ENCODE measurements around the gene DUSP1. TPM values are rescaled to one million over a fixed set of nuclear protein-coding genes. Genes with fewer than 3 reads are reported as not detected.

DUSP1 gene
- total and polyA plus RNA-seq, 2 of the 13 experiments (the other 11 are each of a cell fraction or from before 2014, with no cell fraction given) = 27.1 to 55.5 TPM

DNA sequence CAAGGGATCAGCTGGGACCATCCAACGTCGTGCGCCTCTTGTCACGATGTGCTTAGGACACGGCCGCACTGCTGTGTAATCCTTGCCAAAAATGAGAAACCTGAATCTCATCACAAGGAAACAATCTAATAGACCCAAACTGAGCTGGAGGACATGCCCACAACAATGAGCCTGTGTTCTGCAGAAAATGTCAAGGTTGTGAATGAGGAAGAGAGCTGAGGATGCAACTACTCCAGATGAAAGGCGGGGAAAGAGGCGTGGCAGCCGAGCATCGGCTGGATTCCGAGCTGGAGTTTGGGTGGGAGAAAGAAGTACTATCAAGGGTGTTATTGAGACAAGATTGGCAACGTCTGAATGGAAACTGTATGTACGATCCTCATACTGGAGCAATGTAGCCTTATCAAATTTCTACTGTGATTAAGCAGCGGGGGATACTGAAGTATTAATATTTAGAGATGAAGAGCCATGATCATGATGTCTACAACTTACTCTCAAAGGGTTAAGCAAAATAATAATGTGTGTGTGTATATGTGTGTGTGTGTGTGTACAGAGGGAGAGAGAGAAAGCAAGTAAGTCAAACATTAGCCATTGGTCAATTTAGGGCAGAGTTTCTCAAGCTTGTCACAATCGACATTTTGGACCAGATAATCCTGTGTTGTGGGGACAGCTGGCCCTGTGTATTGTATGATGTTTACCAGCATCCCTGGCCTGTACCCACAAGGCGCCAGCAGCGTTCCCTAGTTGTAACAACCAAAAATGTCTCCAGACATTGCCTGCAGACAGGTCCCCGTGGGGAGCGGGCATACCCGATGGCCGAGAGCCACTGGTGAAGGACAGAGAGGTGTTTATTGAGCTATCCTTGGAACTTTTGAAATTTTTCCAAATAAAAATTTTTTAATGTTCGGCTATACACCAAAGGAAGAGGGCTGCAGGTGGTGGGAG is 46.5 kb downstream of the DUSP1 start (continued):
- TF ChIP-seq, protein P1, sequence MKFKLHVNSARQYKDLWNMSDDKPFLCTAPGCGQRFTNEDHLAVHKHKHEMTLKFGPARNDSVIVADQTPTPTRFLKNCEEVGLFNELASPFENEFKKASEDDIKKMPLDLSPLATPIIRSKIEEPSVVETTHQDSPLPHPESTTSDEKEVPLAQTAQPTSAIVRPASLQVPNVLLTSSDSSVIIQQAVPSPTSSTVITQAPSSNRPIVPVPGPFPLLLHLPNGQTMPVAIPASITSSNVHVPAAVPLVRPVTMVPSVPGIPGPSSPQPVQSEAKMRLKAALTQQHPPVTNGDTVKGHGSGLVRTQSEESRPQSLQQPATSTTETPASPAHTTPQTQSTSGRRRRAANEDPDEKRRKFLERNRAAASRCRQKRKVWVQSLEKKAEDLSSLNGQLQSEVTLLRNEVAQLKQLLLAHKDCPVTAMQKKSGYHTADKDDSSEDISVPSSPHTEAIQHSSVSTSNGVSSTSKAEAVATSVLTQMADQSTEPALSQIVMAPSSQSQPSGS (CRISPR knock-in tag; IDR thresholded peaks at IDR 0.05) = no peak
- no peak for TF ChIP-seq ZC3H13 (CRISPR knock-in tag; IDR thresholded peaks at IDR 0.05)
- no peak for TF ChIP-seq ZNF567 (CRISPR knock-in tag; IDR thresholded peaks at IDR 0.05; ENCODE audit: borderline replicate concordance)
- TF ChIP-seq, protein P2, sequence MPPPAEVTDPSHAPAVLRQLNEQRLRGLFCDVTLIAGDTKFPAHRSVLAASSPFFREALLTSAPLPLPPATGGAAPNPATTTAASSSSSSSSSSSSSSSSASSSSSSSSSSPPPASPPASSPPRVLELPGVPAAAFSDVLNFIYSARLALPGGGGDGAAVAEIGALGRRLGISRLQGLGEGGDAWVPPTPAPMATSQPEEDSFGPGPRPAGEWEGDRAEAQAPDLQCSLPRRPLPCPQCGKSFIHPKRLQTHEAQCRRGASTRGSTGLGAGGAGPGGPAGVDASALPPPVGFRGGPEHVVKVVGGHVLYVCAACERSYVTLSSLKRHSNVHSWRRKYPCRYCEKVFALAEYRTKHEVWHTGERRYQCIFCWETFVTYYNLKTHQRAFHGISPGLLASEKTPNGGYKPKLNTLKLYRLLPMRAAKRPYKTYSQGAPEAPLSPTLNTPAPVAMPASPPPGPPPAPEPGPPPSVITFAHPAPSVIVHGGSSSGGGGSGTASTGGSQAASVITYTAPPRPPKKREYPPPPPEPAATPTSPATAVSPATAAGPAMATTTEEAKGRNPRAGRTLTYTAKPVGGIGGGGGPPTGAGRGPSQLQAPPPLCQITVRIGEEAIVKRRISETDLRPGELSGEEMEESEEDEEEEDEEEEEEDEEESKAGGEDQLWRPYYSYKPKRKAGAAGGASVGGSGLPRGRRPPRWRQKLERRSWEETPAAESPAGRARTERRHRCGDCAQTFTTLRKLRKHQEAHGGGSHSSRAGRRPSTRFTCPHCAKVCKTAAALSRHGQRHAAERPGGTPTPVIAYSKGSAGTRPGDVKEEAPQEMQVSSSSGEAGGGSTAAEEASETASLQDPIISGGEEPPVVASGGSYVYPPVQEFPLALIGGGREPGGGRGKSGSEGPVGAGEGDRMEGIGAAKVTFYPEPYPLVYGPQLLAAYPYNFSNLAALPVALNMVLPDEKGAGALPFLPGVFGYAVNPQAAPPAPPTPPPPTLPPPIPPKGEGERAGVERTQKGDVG (CRISPR knock-in tag; IDR thresholded peaks at IDR 0.05; ENCODE audit: borderline replicate concordance) = no peak
- TF ChIP-seq PAWR (CRISPR knock-in tag; IDR thresholded peaks at IDR 0.05; ENCODE audit: borderline replicate concordance) = no peak
- TF ChIP-seq, protein P3, sequence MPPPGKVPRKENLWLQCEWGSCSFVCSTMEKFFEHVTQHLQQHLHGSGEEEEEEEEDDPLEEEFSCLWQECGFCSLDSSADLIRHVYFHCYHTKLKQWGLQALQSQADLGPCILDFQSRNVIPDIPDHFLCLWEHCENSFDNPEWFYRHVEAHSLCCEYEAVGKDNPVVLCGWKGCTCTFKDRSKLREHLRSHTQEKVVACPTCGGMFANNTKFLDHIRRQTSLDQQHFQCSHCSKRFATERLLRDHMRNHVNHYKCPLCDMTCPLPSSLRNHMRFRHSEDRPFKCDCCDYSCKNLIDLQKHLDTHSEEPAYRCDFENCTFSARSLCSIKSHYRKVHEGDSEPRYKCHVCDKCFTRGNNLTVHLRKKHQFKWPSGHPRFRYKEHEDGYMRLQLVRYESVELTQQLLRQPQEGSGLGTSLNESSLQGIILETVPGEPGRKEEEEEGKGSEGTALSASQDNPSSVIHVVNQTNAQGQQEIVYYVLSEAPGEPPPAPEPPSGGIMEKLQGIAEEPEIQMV (CRISPR knock-in tag; IDR thresholded peaks at IDR 0.05; ENCODE audit: low read depth) = no peak
- peak; percentile 68 for TF ChIP-seq LCORL (IDR thresholded peaks at IDR 0.05)
- TF ChIP-seq LCORL (CRISPR knock-in tag; IDR thresholded peaks at IDR 0.05) = 0 out of 2 replicates have a peak, but pooled peaks have one; percentile 42
- no peak for TF ChIP-seq GLI4 (CRISPR knock-in tag; IDR thresholded peaks at IDR 0.05; ENCODE audit: borderline replicate concordance)
- TF ChIP-seq HMG20A (CRISPR knock-in tag; IDR thresholded peaks at IDR 0.05; ENCODE audit: borderline replicate concordance) = no peak
- TF ChIP-seq, protein P4, sequence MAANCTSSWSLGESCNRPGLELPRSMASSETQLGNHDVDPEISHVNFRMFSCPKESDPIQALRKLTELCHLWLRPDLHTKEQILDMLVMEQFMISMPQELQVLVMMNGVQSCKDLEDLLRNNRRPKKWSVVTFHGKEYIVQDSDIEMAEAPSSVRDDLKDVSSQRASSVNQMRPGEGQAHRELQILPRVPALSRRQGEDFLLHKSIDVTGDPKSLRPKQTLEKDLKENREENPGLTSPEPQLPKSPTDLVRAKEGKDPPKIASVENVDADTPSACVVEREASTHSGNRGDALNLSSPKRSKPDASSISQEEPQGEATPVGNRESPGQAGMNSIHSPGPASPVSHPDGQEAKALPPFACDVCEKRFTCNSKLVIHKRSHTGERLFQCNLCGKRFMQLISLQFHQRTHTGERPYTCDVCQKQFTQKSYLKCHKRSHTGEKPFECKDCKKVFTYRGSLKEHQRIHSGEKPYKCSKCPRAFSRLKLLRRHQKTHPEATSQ (CRISPR knock-in tag; IDR thresholded peaks at IDR 0.05; ENCODE audit: borderline replicate concordance) = no peak
- no peak for TF ChIP-seq ZNF549 (CRISPR knock-in tag; IDR thresholded peaks at IDR 0.05)
- TF ChIP-seq POLR2A (IDR thresholded peaks at IDR 0.05; ENCODE audit: insufficient read depth in 1 of 2, low read depth in 2 of 2, low read length in 2 of 2) = no peak
- TF ChIP-seq, protein P5, sequence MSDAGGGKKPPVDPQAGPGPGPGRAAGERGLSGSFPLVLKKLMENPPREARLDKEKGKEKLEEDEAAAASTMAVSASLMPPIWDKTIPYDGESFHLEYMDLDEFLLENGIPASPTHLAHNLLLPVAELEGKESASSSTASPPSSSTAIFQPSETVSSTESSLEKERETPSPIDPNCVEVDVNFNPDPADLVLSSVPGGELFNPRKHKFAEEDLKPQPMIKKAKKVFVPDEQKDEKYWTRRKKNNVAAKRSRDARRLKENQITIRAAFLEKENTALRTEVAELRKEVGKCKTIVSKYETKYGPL (CRISPR knock-in tag; IDR thresholded peaks at IDR 0.05) = no peak
